HG02973 (cell line): ENCODE results near the gene CYS1.
"Not testable (repeated sequence)": the region's sequence is repeated elsewhere in the genome, so short reads cannot be mapped to it uniquely, and the experiment has no call there.

Experiments
- ATAC-seq: cut with Tn5 transposase; IDR thresholded peaks from one replicate; pipeline ENCODE4 v1.9.1; 2021; ENCODE audit warnings: moderate library complexity; ENCODE audit not compliant: unreplicated experiment

Gene CYS1

GRCh38 chr2:10031886-10032745 is 48.1 kb downstream of the CYS1 start:
- ATAC-seq = no peak

GRCh38 chr2:10030798-10031197 is 49.4 kb downstream of the CYS1 start:
- not testable (repeated sequence) for ATAC-seq

GRCh38 chr2:10030311-10030736 is 49.9 kb downstream of the CYS1 start:
- ATAC-seq = no peak

- no peak for ATAC-seq
Observed at GRCh38 chr2:10029875-10030223, 50.4 kb downstream of the CYS1 start.

GRCh38 chr2:10028988-10029874 is 51.0 kb downstream of the CYS1 start:
- no peak for ATAC-seq

DNA sequence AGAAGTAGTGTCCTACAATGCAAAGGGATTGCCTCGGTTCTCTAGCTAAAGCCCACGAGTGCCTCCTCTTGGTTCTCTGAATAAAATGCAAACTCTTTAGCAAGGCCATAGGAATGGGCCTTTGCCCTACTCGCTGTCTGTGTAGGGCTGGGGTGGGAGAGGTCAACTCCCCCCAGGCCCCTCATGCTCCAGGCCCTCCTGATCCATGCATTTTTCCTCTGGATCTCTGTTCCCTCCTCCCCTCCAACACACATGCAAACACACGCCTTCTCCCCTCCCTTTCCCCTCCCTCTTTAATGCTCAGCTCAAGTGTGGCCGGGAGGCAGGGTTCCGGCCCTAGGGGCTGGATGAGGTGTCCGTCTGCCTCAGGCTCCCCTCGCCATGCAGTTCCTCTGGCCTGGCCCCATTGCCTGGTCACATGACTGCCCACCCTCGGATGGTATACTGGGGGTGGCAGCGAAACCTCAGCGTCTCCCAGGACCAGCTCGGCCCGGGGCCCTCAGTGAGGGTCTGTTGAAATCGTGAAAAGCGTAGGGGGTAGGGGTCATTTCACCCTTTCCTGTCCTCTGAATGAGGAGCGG is 51.7 kb downstream of the CYS1 start:
- ATAC-seq = no peak

GRCh38 chr2:10027660-10028330 is 52.4 kb downstream of the CYS1 start:
- ATAC-seq = no peak

- ATAC-seq = no peak
Observed at GRCh38 chr2:10026940-10027569, 53.2 kb downstream of the CYS1 start.

DNA sequence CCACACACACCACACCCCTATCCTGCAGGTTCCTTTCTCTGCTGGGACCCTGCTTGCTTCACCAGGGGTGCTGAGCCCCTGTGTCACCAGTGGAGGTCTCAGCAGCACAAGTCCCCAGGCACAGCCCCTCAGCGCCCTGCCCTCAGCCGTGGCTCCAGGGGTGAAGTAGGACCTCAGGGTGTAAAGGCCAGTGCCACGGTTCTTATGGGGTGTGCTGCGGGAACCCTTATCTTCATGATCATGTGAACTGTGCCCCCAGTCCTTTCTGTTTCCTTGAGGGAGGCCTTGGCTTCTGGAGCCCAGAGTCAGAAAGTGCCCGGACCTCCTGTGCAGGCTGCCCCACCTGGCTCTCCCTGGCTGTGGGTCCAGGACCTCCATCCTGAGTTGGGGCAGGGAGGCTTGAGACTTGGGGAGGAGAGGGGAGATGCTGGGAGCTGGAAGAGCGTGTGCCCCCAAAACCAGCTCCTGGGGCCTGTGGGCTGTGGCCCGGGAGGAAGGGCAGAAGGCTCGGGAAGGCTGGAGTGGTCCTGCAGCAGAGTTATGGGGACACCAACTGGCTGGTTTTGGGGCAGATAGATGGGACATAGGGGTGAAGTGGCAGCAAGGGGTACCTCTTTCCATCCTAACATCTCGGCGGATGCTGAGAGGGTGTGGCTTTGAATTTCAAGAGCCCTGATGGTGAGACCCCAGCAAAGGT is 57.1 kb downstream of the CYS1 start:
- no peak for ATAC-seq

- ATAC-seq = no peak
Observed at GRCh38 chr2:10022445-10022844, 57.8 kb downstream of the CYS1 start.

- ATAC-seq = no peak
Observed at GRCh38 chr2:10022041-10022421, 58.2 kb downstream of the CYS1 start.

GRCh38 chr2:10019602-10020400 is 60.4 kb downstream of the CYS1 start:
- no peak for ATAC-seq

DNA sequence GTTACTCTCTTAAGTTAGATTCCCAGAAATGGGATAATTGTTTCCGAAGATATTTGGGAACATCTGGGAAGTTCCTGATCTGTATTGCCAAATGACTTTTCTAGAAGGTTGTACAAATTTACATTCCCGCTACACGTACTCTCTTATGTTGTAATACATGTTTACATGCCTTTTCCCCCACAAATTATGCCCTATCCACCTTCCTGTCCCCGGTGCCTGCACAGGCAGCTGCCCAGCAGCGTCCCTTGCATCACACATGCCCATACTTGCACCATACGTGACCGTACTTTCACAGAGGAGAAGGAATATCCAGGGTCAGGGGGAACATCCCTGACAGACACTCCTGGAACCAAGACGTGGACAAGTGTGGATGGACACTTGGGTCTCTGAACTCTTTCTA is 61.0 kb downstream of the CYS1 start:
- no peak for ATAC-seq

GRCh38 chr2:10017313-10017941 is 62.8 kb downstream of the CYS1 start:
- ATAC-seq = no peak

DNA sequence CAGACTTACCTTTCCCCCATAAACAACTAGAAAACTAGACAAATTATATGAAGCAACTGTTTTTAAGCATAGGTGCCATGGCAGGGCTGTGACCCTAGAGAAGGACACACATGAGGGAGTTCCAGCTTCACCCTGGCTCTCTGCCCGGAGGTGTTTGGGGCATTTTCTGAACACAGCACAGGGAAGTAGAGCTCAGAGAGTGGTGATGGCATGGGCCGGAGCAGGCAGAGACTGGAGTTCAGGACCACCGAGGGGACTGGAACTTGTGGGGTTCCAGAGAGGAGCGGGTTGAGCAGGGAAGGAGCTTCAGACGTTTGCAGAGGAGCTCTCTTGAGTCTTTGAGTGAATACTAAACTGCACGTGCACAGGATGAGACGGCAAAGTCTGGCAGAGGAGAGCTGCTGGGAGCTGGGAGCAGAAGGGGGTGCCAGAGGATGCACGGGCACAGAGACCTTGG is 63.4 kb downstream of the CYS1 start:
- no peak for ATAC-seq

GRCh38 chr2:10016001-10016801 is 64.0 kb downstream of the CYS1 start:
- no peak for ATAC-seq

GRCh38 chr2:10015376-10015989 is 64.7 kb downstream of the CYS1 start:
- ATAC-seq = not testable (repeated sequence)
